PC-3 (cell line): ENCODE results near the gene SPX.

Source experiments
- EZH2 ChIP-seq: fragments of 300-600 bp; sonication (generic); IDR thresholded peaks from one replicate; pipeline ENCODE4 v1.6.1; 2017; ENCODE audit warnings: antibody characterized with exemption, mild to moderate bottlenecking, low read length; ENCODE audit not compliant: unreplicated experiment
- EZH2phosphoT487 ChIP-seq: fragments of 300-600 bp; sonication (generic); IDR thresholded peaks from 2 replicates; pipeline ENCODE4 v1.6.1; 2018; ENCODE audit warnings: mild to moderate bottlenecking, antibody characterized with exemption, low read length, borderline replicate concordance
- TF ChIP-seq, protein P1 (sequence below): fragments of 300-600 bp; sonication (generic); conservative IDR thresholded peaks from 2 replicates; pipeline ENCODE4 v1.5.1; 2017; ENCODE audit warnings: antibody characterized with exemption, low read depth, mild to moderate bottlenecking, low read length

DNA sequence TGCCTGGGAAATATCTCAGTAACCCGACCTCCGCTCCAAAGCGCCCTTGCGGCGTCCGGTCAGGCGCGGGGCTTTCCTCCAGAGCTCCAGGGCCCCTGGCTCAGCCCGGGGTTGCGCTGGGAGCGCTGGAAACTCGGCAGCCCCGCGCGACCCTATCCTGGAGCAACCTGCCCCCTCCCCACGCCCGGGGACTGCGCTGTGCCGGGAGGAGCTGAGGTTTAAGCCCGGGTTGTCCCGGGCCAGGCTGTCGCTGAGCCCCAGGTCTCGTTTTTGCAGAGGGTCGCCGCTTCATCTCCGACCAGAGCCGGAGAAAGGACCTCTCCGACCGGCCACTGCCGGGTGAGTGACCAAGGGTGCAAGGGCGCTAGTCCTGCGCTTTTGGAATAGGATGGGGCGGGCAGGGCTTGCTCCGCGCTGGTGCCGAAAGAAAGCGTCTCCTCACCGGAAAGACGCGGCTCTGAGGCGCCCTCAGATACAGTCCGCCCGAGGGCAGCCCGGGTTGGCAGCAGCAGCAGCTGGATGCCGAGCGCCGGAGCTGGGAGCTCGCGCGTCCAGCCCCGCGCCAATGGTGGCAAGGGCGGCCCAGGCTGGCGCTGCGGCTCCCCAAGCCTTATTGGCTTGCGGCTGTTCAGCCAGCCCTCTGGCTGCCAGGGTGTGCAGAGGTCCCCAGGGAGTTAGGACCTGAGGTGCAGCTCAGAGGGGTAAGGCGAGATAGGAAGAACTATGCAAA, 1.5 kb downstream of the SPX start:
- TF ChIP-seq, protein P1, sequence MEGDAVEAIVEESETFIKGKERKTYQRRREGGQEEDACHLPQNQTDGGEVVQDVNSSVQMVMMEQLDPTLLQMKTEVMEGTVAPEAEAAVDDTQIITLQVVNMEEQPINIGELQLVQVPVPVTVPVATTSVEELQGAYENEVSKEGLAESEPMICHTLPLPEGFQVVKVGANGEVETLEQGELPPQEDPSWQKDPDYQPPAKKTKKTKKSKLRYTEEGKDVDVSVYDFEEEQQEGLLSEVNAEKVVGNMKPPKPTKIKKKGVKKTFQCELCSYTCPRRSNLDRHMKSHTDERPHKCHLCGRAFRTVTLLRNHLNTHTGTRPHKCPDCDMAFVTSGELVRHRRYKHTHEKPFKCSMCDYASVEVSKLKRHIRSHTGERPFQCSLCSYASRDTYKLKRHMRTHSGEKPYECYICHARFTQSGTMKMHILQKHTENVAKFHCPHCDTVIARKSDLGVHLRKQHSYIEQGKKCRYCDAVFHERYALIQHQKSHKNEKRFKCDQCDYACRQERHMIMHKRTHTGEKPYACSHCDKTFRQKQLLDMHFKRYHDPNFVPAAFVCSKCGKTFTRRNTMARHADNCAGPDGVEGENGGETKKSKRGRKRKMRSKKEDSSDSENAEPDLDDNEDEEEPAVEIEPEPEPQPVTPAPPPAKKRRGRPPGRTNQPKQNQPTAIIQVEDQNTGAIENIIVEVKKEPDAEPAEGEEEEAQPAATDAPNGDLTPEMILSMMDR = no peak
- TF ChIP-seq EZH2 = no peak
- TF ChIP-seq EZH2phosphoT487 = no peak
